ENCODE results near the gene TTI1. TPM values are rescaled to one million over a fixed set of nuclear protein-coding genes. Genes with fewer than 3 reads are reported as not detected.

TTI1 gene
- total and polyA plus RNA-seq, 2 of the 13 experiments (the other 11 are each of a cell fraction or from before 2014, with no cell fraction given): 22.9 to 39.8 TPM

DNA sequence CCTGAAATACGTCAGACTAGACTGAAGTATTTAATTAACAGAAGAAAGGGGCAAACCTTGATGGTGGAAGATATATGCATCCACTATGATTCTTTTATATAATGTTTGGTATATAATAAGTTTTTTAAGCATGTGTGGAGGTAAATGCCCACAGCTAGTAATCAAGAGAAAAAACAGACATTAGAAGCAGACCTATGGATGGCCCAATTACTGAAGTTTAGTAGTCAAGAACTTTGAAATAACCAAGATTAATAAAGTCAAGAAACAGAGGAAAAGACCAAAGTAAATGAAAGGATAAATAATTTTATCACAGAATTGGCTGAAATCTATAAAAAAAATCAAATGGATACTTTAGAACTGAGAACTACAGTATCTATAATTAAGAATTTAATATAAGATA is 15.3 kb downstream of the TTI1 start:
- no TSS peak for BruUV-seq (replicated peaks)
- no peaks in the 10 kb centered on the region for H3K27me3 ChIP-seq (ENCODE audit: control insufficient read depth in 1 of 2, insufficient read depth in 2 of 2, low read length in 2 of 2)
- H3K79me2 ChIP-seq (ENCODE audit: insufficient read depth, low read length): peaks cover 57% of the 10 kb centered on the region
- H2AFZ ChIP-seq (ENCODE audit: low read length): no peak overlapping the region
- POLR2A ChIA-PET: no interaction called here
- H4K20me1 ChIP-seq (ENCODE audit: insufficient read depth, low read length): no peaks in the 10 kb centered on the region
- H3K4me3 ChIP-seq (replicated peaks in 1 of 3; ENCODE audit: insufficient read depth in 1 of 3, low read depth in 2 of 3, low read length in 3 of 3): no peak overlapping the region
- 0 out of 2 replicates have a peak, but pooled peaks have one; percentile 37 for TF ChIP-seq NAIF1 (CRISPR knock-in tag; IDR thresholded peaks at IDR 0.05; ENCODE audit: borderline replicate concordance)
- no peak for TF ChIP-seq SAFB2 (CRISPR knock-in tag; IDR thresholded peaks at IDR 0.05; ENCODE audit: borderline replicate concordance, low read depth)
- TF ChIP-seq, protein P1, sequence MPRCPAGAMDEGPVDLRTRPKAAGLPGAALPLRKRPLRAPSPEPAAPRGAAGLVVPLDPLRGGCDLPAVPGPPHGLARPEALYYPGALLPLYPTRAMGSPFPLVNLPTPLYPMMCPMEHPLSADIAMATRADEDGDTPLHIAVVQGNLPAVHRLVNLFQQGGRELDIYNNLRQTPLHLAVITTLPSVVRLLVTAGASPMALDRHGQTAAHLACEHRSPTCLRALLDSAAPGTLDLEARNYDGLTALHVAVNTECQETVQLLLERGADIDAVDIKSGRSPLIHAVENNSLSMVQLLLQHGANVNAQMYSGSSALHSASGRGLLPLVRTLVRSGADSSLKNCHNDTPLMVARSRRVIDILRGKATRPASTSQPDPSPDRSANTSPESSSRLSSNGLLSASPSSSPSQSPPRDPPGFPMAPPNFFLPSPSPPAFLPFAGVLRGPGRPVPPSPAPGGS (CRISPR knock-in tag; IDR thresholded peaks at IDR 0.05): no peak
- H3K27ac ChIP-seq (ENCODE audit: extremely low read length, insufficient read depth, low read length): no peak overlapping the region
- CTCF ChIA-PET (ENCODE audit: low intra/inter-chr PET ratio, low total read pairs): no interaction called here
- FAIRE-seq: no peak
- H3K4me1 ChIP-seq (ENCODE audit: insufficient read depth, low read length): peaks cover 24% of the 10 kb centered on the region
- no peak overlapping the region for H3K9ac ChIP-seq (ENCODE audit: insufficient read depth, low read depth, low read length)
- DNase-seq (ENCODE audit: low spot score): no peak
- H3K4me2 ChIP-seq (ENCODE audit: low read depth, low read length): no peak overlapping the region
- WGBS (ENCODE audit: low lambda C conversion rate): 98% methylated on average over 1 of the region's 1 CpG
- intact Hi-C loops (cut with micrococcal nuclease; ENCODE audit: unreplicated experiment): no loop called here
- ATAC-seq: no peak
- in situ Hi-C loops (cut with HindIII; ENCODE audit: extremely low pct_ligation_motif_present, low pct_unique_long_range_greater_than_20kb): no loop called here
- peaks cover 8% of the 10 kb centered on the region for H3K9me3 ChIP-seq (ENCODE audit: low read length)
- H3K36me3 ChIP-seq (replicated peaks in 1 of 2; ENCODE audit: control insufficient read depth in 1 of 2, insufficient read depth in 2 of 2, low read length in 2 of 2): peaks cover 20 to 49% of the 10 kb centered on the region in 2 experiments

DNA sequence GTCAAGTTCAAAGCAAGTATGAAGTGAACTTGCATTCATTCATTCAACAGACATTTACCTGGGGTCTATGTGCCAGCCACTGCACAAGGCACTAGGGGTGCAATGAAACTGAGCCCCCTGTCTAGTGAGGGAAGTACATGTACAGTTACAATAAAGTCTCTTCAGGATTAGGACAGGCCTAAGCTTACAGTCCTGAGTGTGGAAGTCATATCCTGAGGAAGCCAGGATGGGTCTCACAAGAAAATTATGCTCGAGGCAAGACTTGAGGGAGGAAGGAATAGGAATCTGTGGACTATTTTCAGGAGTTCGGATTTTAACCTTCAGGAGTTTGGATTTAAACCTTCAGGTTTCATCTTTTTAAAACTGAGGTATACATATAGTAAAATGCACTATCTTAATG is 19.4 kb downstream of the TTI1 start:
- ATAC-seq (no peak; the same call in 2 of the 3 replicates), DNase-seq (ENCODE audit: low spot score) (no peak), FAIRE-seq (no peak)
- POLR2A ChIA-PET: interaction anchor here (1.4 kb wide), 1 partner anchor 20 kb away, joined by 3 read pairs; the partner anchor contains the start of genes RPRD1B and TTI1
- TF ChIP-seq ZFP1 (CRISPR knock-in tag; IDR thresholded peaks at IDR 0.05) (no peak), NR2F2 (IDR thresholded peaks at IDR 0.05; ENCODE audit: borderline replicate concordance, low read depth) (no peak), TARDBP (CRISPR knock-in tag; IDR thresholded peaks at IDR 0.05) (no peak), ARNT (IDR thresholded peaks at IDR 0.05) (no peak), ZSCAN30 (CRISPR knock-in tag; IDR thresholded peaks at IDR 0.05) (no peak), EZH2 (conservative IDR thresholded peaks at IDR 0.05; ENCODE audit: low read depth, low read length) (no peak)
- intact Hi-C loops (cut with micrococcal nuclease; ENCODE audit: unreplicated experiment) (no loop called here), in situ Hi-C loops (cut with HindIII; ENCODE audit: extremely low pct_ligation_motif_present, low pct_unique_long_range_greater_than_20kb) (no loop called here)
- H3K4me1 ChIP-seq (ENCODE audit: insufficient read depth, low read length): no peaks in the 10 kb centered on the region
- H4K20me1 ChIP-seq (ENCODE audit: insufficient read depth, low read length): no peaks in the 10 kb centered on the region
- H3K9ac ChIP-seq (ENCODE audit: insufficient read depth, low read depth, low read length): no peak overlapping the region
- CTCF ChIA-PET (ENCODE audit: low intra/inter-chr PET ratio, low total read pairs): interaction anchor here (0.6 kb wide), 1 partner anchor 172 kb away, joined by 3 read pairs; no protein-coding TSS in a partner anchor
- H2AFZ ChIP-seq (ENCODE audit: low read length): no peak overlapping the region
- no peak overlapping the region for H3K4me2 ChIP-seq (ENCODE audit: low read depth, low read length)
- no peak overlapping the region for H3K4me3 ChIP-seq (replicated peaks in 1 of 3; ENCODE audit: insufficient read depth in 1 of 3, low read depth in 2 of 3, low read length in 3 of 3)
- H3K27ac ChIP-seq (ENCODE audit: extremely low read length, insufficient read depth, low read length): no peak overlapping the region
- peaks cover 22% of the 10 kb centered on the region for H3K79me2 ChIP-seq (ENCODE audit: insufficient read depth, low read length)
- BruUV-seq (replicated peaks): no TSS peak
- H3K9me3 ChIP-seq (ENCODE audit: low read length): peaks cover 7% of the 10 kb centered on the region
- WGBS (ENCODE audit: low lambda C conversion rate): 94% methylated on average over 2 of the region's 2 CpGs
- H3K27me3 ChIP-seq (ENCODE audit: control insufficient read depth in 1 of 2, insufficient read depth in 2 of 2, low read length in 2 of 2): no peaks in the 10 kb centered on the region
- peaks cover 39 to 82% of the 10 kb centered on the region in 2 experiments for H3K36me3 ChIP-seq (replicated peaks in 1 of 2; ENCODE audit: control insufficient read depth in 1 of 2, insufficient read depth in 2 of 2, low read length in 2 of 2)

All from HepG2 (cell line).